Measurements from ENCODE around the gene PRRX2.

- TF ChIP-seq ZNF513 (CRISPR knock-in tag; conservative IDR thresholded peaks at IDR 0.05) (no peak), MEIS1 (CRISPR knock-in tag; IDR thresholded peaks at IDR 0.05; ENCODE audit: borderline replicate concordance) (no peak), EZH2 (conservative IDR thresholded peaks at IDR 0.05; ENCODE audit: low read depth, low read length) (no peak), TOPORS (CRISPR knock-in tag; IDR thresholded peaks at IDR 0.05) (no peak)
Measured at GRCh38 chr9:129648092-129648763, 17.2 kb upstream of the PRRX2 start.

Measured in HepG2 (cell line).